Pulmonary artery endothelial cell (primary cell): ENCODE data around the gene THUMPD1. TPM values are rescaled to one million over a fixed set of nuclear protein-coding genes. Genes with fewer than 3 reads are reported as not detected.
"Not testable (repeated sequence)": the region's sequence is repeated elsewhere in the genome, so short reads cannot be mapped to it uniquely, and the experiment has no call there.

Source experiments
- DNase-seq: peaks from one replicate; pipeline ENCODE4 v3.0.0-alpha.2; 2011; ENCODE audit warnings: low read depth, low spot score
- total RNA-seq: library from RNA; depleted of rRNA; stranded (reverse); fragments of >200 nt; gene quantifications from 2 replicates; pipeline ENCODE4 v1.2.3, GENCODE V29; 2014

The THUMPD1 gene
- total RNA-seq, 1 donor from 2014 or later = 59.7 TPM

DNA sequence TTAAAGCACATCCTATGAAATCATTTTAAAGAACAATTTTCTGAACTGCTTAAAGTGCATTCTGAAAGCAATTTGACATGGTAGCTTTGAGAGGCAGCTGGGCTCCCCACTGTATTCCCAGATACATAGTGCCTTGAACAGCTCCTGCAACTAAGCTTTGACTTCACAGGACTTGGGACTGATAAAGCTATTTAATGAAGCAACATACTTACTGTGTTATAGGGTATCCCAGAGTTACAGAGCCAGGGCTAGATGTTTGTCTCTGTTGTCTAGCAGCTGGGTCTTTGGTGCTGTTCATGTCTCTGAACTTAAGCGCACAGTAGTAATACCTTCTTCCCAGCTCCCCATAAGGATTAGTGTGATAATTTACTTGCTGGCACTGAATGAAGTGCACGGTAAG, 45.0 kb downstream of the THUMPD1 start:
- no peak for DNase-seq

DNA sequence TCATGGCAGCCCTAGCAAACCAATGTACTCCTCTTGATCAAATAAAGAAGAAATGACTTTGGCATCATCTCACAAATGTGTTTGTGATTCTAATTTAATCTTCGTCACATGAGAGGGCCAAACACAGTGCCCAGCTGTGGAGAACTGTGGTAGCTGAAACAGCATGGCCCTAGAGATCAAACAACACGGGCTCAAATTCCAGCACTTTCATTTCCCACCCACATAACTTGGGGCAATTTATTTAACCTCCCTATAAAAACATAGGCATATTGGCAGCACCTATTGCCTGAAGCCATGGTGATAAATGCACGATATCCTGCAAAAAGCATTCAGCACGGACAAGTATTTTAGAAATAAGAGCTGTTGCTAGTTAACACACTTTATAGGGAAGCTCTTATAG, 46.6 kb downstream of the THUMPD1 start:
- no peak for DNase-seq

DNA sequence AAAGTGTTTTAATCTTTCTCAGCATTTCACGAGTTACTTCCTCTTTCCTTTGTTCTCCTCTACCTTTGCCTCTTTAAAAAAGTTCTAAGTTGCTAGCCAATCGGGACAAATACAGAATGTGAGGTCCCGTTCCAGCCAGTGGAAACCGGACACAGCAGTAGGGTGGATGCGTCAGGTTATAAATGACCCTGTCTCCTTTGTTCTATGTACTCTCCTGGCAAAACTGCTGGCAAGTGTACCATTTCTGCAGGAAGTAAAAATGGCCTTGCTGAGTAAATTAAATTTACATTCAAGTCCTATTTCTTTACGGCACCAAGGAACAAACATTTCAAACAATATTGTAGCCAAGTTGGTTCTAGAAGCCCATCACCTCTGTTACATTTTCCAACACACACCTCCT, 47.5 kb downstream of the THUMPD1 start:
- DNase-seq = not testable (repeated sequence)

GRCh38 chr16:20689668-20690067, 52.0 kb downstream of the THUMPD1 start:
- DNase-seq = no peak

DNA sequence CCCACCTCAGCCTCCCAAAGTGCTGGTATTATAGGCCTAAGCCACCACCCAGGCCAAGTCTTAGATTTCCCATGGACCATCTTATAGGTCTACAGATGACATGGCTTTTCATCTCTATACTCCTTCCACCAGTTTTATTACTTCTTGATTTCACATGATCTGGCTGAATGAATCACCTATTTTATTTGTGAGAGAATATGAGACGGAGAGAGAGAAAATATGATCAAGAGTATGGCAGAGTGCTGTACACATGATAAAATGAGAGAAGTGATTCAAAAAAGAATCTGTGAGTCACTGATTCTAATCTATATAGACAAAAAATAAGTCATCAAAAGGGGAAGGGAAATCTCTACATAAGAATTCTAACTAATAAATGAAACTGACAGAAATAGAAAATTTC, 57.8 kb downstream of the THUMPD1 start:
- no peak for DNase-seq

Other genes with a start within 250 kb of the THUMPD1 start
- gene ACSM2B, start 165.5 kb downstream of the THUMPD1 start, total RNA-seq = not detected in 2 replicates
- gene ACSM1, start 44.1 kb downstream of the THUMPD1 start, total RNA-seq = under 0.01 TPM in 1 of 2 replicates, not detected in the other
- 4.7 and 14.0 TPM in 2 replicates for gene ACSM3, start 22.2 kb upstream of the THUMPD1 start, total RNA-seq
- gene ERI2, start 64.7 kb upstream of the THUMPD1 start, total RNA-seq = 9.0 and 11.8 TPM in 2 replicates
- gene REXO5, start 64.7 kb upstream of the THUMPD1 start, total RNA-seq = 5.5 and 6.9 TPM in 2 replicates
- 67.9 and 94.5 TPM in 2 replicates for gene DCUN1D3, start 158.5 kb upstream of the THUMPD1 start, total RNA-seq
- gene LYRM1, start 159.0 kb upstream of the THUMPD1 start, total RNA-seq = 75.0 and 107 TPM in 2 replicates